C4-2B (cell line): ENCODE measurements around the gene CARD14.

ENCODE experiments used
- ZFX ChIP-seq: fragments of 450-650 bp; IDR thresholded peaks from 2 replicates; pipeline ENCODE4 v1.6.1; 2017
- TF ChIP-seq, protein P1 (sequence below): fragments of 450-650 bp; conservative IDR thresholded peaks from 2 replicates; pipeline ENCODE4 v1.5.1; 2017; ENCODE audit warnings: mild to moderate bottlenecking

DNA sequence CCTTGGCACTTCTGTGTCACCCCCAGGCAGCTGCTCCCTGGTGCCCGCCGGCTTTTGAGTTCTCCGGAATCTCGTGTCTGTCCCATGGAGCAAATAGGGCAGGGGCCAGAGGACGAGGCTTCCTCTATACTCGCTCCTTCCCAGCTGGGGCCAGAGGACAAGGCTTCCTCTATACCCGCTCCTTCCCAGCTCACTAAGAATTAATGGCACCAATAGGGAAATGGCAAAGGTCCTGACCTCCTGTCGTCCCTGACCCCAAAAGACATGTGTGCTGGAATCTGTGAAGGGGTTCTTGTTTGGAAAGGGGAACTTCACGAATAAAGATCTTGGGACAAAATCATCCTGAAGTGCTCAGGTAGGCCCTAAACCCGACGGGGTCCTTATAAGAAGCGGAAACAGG is 42.7 kb downstream of the CARD14 start:
- no peak for TF ChIP-seq ZFX
- TF ChIP-seq, protein P1, sequence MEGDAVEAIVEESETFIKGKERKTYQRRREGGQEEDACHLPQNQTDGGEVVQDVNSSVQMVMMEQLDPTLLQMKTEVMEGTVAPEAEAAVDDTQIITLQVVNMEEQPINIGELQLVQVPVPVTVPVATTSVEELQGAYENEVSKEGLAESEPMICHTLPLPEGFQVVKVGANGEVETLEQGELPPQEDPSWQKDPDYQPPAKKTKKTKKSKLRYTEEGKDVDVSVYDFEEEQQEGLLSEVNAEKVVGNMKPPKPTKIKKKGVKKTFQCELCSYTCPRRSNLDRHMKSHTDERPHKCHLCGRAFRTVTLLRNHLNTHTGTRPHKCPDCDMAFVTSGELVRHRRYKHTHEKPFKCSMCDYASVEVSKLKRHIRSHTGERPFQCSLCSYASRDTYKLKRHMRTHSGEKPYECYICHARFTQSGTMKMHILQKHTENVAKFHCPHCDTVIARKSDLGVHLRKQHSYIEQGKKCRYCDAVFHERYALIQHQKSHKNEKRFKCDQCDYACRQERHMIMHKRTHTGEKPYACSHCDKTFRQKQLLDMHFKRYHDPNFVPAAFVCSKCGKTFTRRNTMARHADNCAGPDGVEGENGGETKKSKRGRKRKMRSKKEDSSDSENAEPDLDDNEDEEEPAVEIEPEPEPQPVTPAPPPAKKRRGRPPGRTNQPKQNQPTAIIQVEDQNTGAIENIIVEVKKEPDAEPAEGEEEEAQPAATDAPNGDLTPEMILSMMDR, result no peak
